Activated B cell treated with CpG ODN at 0.5 μM for 24 hours (primary cell): ENCODE results near the gene GABRG3. TPM values are rescaled to one million over a fixed set of nuclear protein-coding genes. Genes with fewer than 3 reads are reported as not detected.

ENCODE experiments used
- ATAC-seq: fragments of 200-7000 bp; cut with Tn5 transposase; one replicate; pipeline ENCODE4 v1.10.0; 2021; ENCODE audit warnings: low read depth, mild to moderate bottlenecking, moderate library complexity
- CTCF ChIA-PET: fragments of 350-600 bp; sonication (Branson Sonifier 250); formaldehyde crosslinking; loops from one replicate; lab custom pipeline; 2021; ENCODE audit warnings: antibody characterized with exemption; lab: Charles Lee
- POLR2A ChIA-PET: fragments of 350-600 bp; sonication (Branson Sonifier 250); formaldehyde crosslinking; loops from one replicate; lab custom pipeline; 2021; ENCODE audit warnings: antibody characterized with exemption; lab: Charles Lee
- DNase-seq: peaks from one replicate; pipeline ENCODE4 v3.0.0; 2022
- H3K27ac Mint-ChIP-seq: one replicate; pipeline ENCODE4 v1.8.0; 2020; ENCODE audit warnings: mixed read lengths
- H3K27me3 Mint-ChIP-seq: one replicate; pipeline ENCODE4 v1.8.0; 2021; ENCODE audit warnings: mixed read lengths
- H3K36me3 Mint-ChIP-seq: one replicate; pipeline ENCODE4 v1.8.0; 2021; ENCODE audit warnings: low read depth, mixed read lengths
- H3K4me1 Mint-ChIP-seq: one replicate; pipeline ENCODE4 v1.8.0; 2021; ENCODE audit warnings: mixed read lengths
- H3K4me3 Mint-ChIP-seq: one replicate; pipeline ENCODE4 v1.8.0; 2020; ENCODE audit warnings: mild to moderate bottlenecking, mixed read lengths
- H3K9me3 Mint-ChIP-seq: one replicate; pipeline ENCODE4 v1.8.0; 2020; ENCODE audit warnings: mixed read lengths
- CTCF ChIP-seq: fragments of 200-600 bp; IDR thresholded peaks from one replicate; pipeline ENCODE4 v1.8.0; 2022; ENCODE audit warnings: antibody characterized with exemption, mild to moderate bottlenecking
- intact Hi-C: fragments of 100-400 bp; cut with micrococcal nuclease; formaldehyde crosslinking; loops from one replicate; pipeline ENCODE4 v1.15.1; 2024
- total RNA-seq: library from RNA; stranded (reverse); gene quantifications from 2 replicates; pipeline ENCODE4 v1.2.3, GENCODE V29; 2022

Gene GABRG3
- total RNA-seq, 1 donor from 2014 or later = not detected

GRCh38 chr15:26967719-26968269, 3.2 kb upstream of the GABRG3 start:
- Mint-ChIP-seq H3K36me3 (no peaks in the 10 kb centered on the region), H3K4me3 (no peak overlapping the region), H3K4me1 (no peaks in the 10 kb centered on the region), H3K27ac (no peak overlapping the region), H3K9me3 (peaks cover 2% of the 10 kb centered on the region), H3K27me3 (peaks cover 13% of the 10 kb centered on the region)
- POLR2A ChIA-PET = no interaction called here
- no peak for TF ChIP-seq CTCF
- DNase-seq (no peak), ATAC-seq (no peak)
- intact Hi-C loops = no loop called here
- CTCF ChIA-PET = no interaction called here

- H3K4me1 Mint-ChIP-seq = no peaks in the 10 kb centered on the region
These were observed 2.2 kb upstream of the GABRG3 start for GRCh38 chr15:26968806-26969205.

GRCh38 chr15:26971271-26972018, 464 bp downstream of the GABRG3 start:
- peaks cover 2% of the 10 kb centered on the region for H3K9me3 Mint-ChIP-seq
- H3K4me3 Mint-ChIP-seq = no peak overlapping the region
- H3K4me1 Mint-ChIP-seq = no peaks in the 10 kb centered on the region
- H3K27ac Mint-ChIP-seq = no peak overlapping the region
- intact Hi-C loops = no loop called here
- no peak for TF ChIP-seq CTCF
- DNase-seq (no peak), ATAC-seq (no peak)
- CTCF ChIA-PET = no interaction called here
- POLR2A ChIA-PET = no interaction called here
- H3K27me3 Mint-ChIP-seq = peaks cover 13% of the 10 kb centered on the region
- no peaks in the 10 kb centered on the region for H3K36me3 Mint-ChIP-seq

More at GRCh38 chr15:26968806-26969205, 2.2 kb upstream of the GABRG3 start:
- Mint-ChIP-seq H3K27ac (no peak overlapping the region), H3K9me3 (peaks cover 2% of the 10 kb centered on the region), H3K4me3 (no peak overlapping the region), H3K36me3 (no peaks in the 10 kb centered on the region), H3K27me3 (peaks cover 13% of the 10 kb centered on the region)
- no peak for DNase-seq
- ATAC-seq = no peak
- ChIA-PET POLR2A (no interaction called here), CTCF (no interaction called here)
- intact Hi-C loops = no loop called here
- no peak for TF ChIP-seq CTCF

- POLR2A ChIA-PET = no interaction called here
- H3K27ac Mint-ChIP-seq = no peak overlapping the region
- CTCF ChIA-PET = no interaction called here
- DNase-seq (no peak), ATAC-seq (no peak)
- peaks cover 5% of the 10 kb centered on the region for H3K9me3 Mint-ChIP-seq
- H3K36me3 Mint-ChIP-seq = no peaks in the 10 kb centered on the region
- H3K27me3 Mint-ChIP-seq = peaks cover 13% of the 10 kb centered on the region
- no peaks in the 10 kb centered on the region for H3K4me1 Mint-ChIP-seq
- intact Hi-C loops = no loop called here
- TF ChIP-seq CTCF = no peak
- no peak overlapping the region for H3K4me3 Mint-ChIP-seq
These were observed 1.7 kb downstream of the GABRG3 start for GRCh38 chr15:26972636-26973035.

- no peak overlapping the region for H3K27ac Mint-ChIP-seq
- H3K4me1 Mint-ChIP-seq = no peaks in the 10 kb centered on the region
- H3K36me3 Mint-ChIP-seq = no peaks in the 10 kb centered on the region
- CTCF ChIA-PET = no interaction called here
- H3K27me3 Mint-ChIP-seq = peaks cover 10% of the 10 kb centered on the region
- no peak for DNase-seq
- POLR2A ChIA-PET = no interaction called here
- TF ChIP-seq CTCF = no peak
- H3K9me3 Mint-ChIP-seq = peaks cover 5% of the 10 kb centered on the region
- no peak for ATAC-seq
- intact Hi-C loops = no loop called here
- no peak overlapping the region for H3K4me3 Mint-ChIP-seq
These were observed 3.3 kb downstream of the GABRG3 start for GRCh38 chr15:26974120-26974780.
